Measurements from ENCODE around the gene NFIB. TPM values are rescaled to one million over a fixed set of nuclear protein-coding genes. Genes with fewer than 3 reads are reported as not detected.

The NFIB gene
- total RNA-seq, 2 donors from 2014 or later: 53.0 to 54.0 TPM

GRCh38 chr9:14243514-14244042, 70.4 kb downstream of the NFIB start:
- H3K36me3 ChIP-seq: no peaks in the 10 kb centered on the region
- intact Hi-C loops (cut with DNase I): no loop called here
- no peak overlapping the region for H3K9ac ChIP-seq (ENCODE audit: low read depth in 2 of 2, low read length in 2 of 2)
- H3K4me1 ChIP-seq: no peaks in the 10 kb centered on the region
- no peak overlapping the region for H3K4me3 ChIP-seq
- no peak for TF ChIP-seq CTCF (IDR thresholded peaks at IDR 0.05)
- no peak overlapping the region for H3K27ac ChIP-seq
- no peak for DNase-seq
- H3K27me3 ChIP-seq: no peaks in the 10 kb centered on the region
- no peaks in the 10 kb centered on the region for H3K9me3 ChIP-seq

GRCh38 chr9:14242150-14242805, 71.7 kb downstream of the NFIB start:
- intact Hi-C loops (cut with DNase I): no loop called here
- DNase-seq: no peak
- Histone ChIP-seq H3K4me3 (no peak overlapping the region), H3K4me1 (no peaks in the 10 kb centered on the region), H3K36me3 (no peaks in the 10 kb centered on the region), H3K27me3 (no peaks in the 10 kb centered on the region), H3K9ac (ENCODE audit: low read depth in 2 of 2, low read length in 2 of 2) (no peak overlapping the region), H3K27ac (no peak overlapping the region), H3K9me3 (no peaks in the 10 kb centered on the region)
- no peak for TF ChIP-seq CTCF (IDR thresholded peaks at IDR 0.05)

- no peak overlapping the region for H3K27ac ChIP-seq
- H3K4me1 ChIP-seq: no peaks in the 10 kb centered on the region
Observed at GRCh38 chr9:14240537-14240936, 73.4 kb downstream of the NFIB start.

GRCh38 chr9:14238518-14238917, 75.4 kb downstream of the NFIB start:
- intact Hi-C loops (cut with DNase I): no loop called here
- Histone ChIP-seq H3K9me3 (no peaks in the 10 kb centered on the region), H3K27me3 (no peaks in the 10 kb centered on the region), H3K36me3 (no peaks in the 10 kb centered on the region), H3K27ac (no peak overlapping the region), H3K4me1 (no peaks in the 10 kb centered on the region), H3K9ac (ENCODE audit: low read depth in 2 of 2, low read length in 2 of 2) (no peak overlapping the region), H3K4me3 (no peak overlapping the region)
- no peak for DNase-seq
- no peak for TF ChIP-seq CTCF (IDR thresholded peaks at IDR 0.05)

More at GRCh38 chr9:14240537-14240936, 73.4 kb downstream of the NFIB start:
- H3K9ac ChIP-seq (ENCODE audit: low read depth in 2 of 2, low read length in 2 of 2): no peak overlapping the region
- no peaks in the 10 kb centered on the region for H3K9me3 ChIP-seq
- no peak for TF ChIP-seq CTCF (IDR thresholded peaks at IDR 0.05)
- DNase-seq: no peak
- intact Hi-C loops (cut with DNase I): no loop called here
- no peaks in the 10 kb centered on the region for H3K36me3 ChIP-seq
- H3K4me3 ChIP-seq: no peak overlapping the region
- no peaks in the 10 kb centered on the region for H3K27me3 ChIP-seq

GRCh38 chr9:14238079-14238478, 75.9 kb downstream of the NFIB start:
- TF ChIP-seq CTCF (IDR thresholded peaks at IDR 0.05): no peak
- intact Hi-C loops (cut with DNase I): no loop called here
- H3K27ac ChIP-seq: no peak overlapping the region
- no peak for DNase-seq
- no peaks in the 10 kb centered on the region for H3K36me3 ChIP-seq
- no peak overlapping the region for H3K9ac ChIP-seq (ENCODE audit: low read depth in 2 of 2, low read length in 2 of 2)
- no peaks in the 10 kb centered on the region for H3K4me1 ChIP-seq
- H3K9me3 ChIP-seq: no peaks in the 10 kb centered on the region
- no peaks in the 10 kb centered on the region for H3K27me3 ChIP-seq
- no peak overlapping the region for H3K4me3 ChIP-seq

All from colonic mucosa (tissue), 4 donors.